Measurements from ENCODE around the gene COL5A1.

The COL5A1 gene

GRCh38 chr9:134834217-134834956 is 192.8 kb downstream of the COL5A1 start:
- H3F3A ChIP-seq (ENCODE audit: insufficient read depth, low read length) = no peaks in the 10 kb centered on the region

GRCh38 chr9:134834957-134835419 is 193.4 kb downstream of the COL5A1 start:
- Histone ChIP-seq H3K9me3 (ENCODE audit: low read length) (no peaks in the 10 kb centered on the region), H3K79me2 (ENCODE audit: insufficient read depth, low read length) (no peaks in the 10 kb centered on the region), H4K20me1 (ENCODE audit: insufficient read depth, low read length) (no peaks in the 10 kb centered on the region), H3K4me3 (ENCODE audit: low read depth, low read length, poor library complexity, severe bottlenecking) (no peak overlapping the region), H3K27me3 (ENCODE audit: insufficient read depth, low read length) (no peaks in the 10 kb centered on the region), H3K36me3 (ENCODE audit: insufficient read depth, low read length) (peaks cover 100% of the 10 kb centered on the region), H3K4me2 (ENCODE audit: low read length) (no peak overlapping the region), H3K4me1 (ENCODE audit: insufficient read depth, low read length, severe bottlenecking) (no peaks in the 10 kb centered on the region), H2AFZ (ENCODE audit: low read length) (no peak overlapping the region), H3K27ac (ENCODE audit: low read depth, low read length, poor library complexity, severe bottlenecking) (no peak overlapping the region), H3F3A (ENCODE audit: insufficient read depth, low read length) (no peaks in the 10 kb centered on the region), H3K9ac (ENCODE audit: low read length) (no peak overlapping the region), H3K9me2 (ENCODE audit: low read depth, low read length) (no peaks in the 10 kb centered on the region)
- TF ChIP-seq CTCF (IDR thresholded peaks at IDR 0.05; ENCODE audit: low read length) (no peak), EZH2 (IDR thresholded peaks at IDR 0.05; ENCODE audit: borderline replicate concordance, low read length) (no peak)

More at GRCh38 chr9:134834217-134834956, 192.8 kb downstream of the COL5A1 start:
- no peaks in the 10 kb centered on the region for H3K9me3 ChIP-seq (ENCODE audit: low read length)
- no peak overlapping the region for H3K9ac ChIP-seq (ENCODE audit: low read length)
- no peak overlapping the region for H3K4me3 ChIP-seq (ENCODE audit: low read depth, low read length, poor library complexity, severe bottlenecking)
- TF ChIP-seq EZH2 (IDR thresholded peaks at IDR 0.05; ENCODE audit: borderline replicate concordance, low read length) (no peak), CTCF (IDR thresholded peaks at IDR 0.05; ENCODE audit: low read length) (no peak)
- no peak overlapping the region for H3K4me2 ChIP-seq (ENCODE audit: low read length)
- H4K20me1 ChIP-seq (ENCODE audit: insufficient read depth, low read length) = no peaks in the 10 kb centered on the region
- no peak overlapping the region for H3K27ac ChIP-seq (ENCODE audit: low read depth, low read length, poor library complexity, severe bottlenecking)
- peaks cover 99% of the 10 kb centered on the region for H3K36me3 ChIP-seq (ENCODE audit: insufficient read depth, low read length)
- no peaks in the 10 kb centered on the region for H3K27me3 ChIP-seq (ENCODE audit: insufficient read depth, low read length)
- H3K79me2 ChIP-seq (ENCODE audit: insufficient read depth, low read length) = no peaks in the 10 kb centered on the region
- H3K9me2 ChIP-seq (ENCODE audit: low read depth, low read length) = no peaks in the 10 kb centered on the region
- no peaks in the 10 kb centered on the region for H3K4me1 ChIP-seq (ENCODE audit: insufficient read depth, low read length, severe bottlenecking)
- no peak overlapping the region for H2AFZ ChIP-seq (ENCODE audit: low read length)

- H3K36me3 ChIP-seq (ENCODE audit: insufficient read depth, low read length) = peaks cover 100% of the 10 kb centered on the region
- no peak overlapping the region for H3K4me3 ChIP-seq (ENCODE audit: low read depth, low read length, poor library complexity, severe bottlenecking)
Measured at GRCh38 chr9:134835448-134835847, 193.8 kb downstream of the COL5A1 start.

More at GRCh38 chr9:134835448-134835847, 193.8 kb downstream of the COL5A1 start:
- no peak overlapping the region for H3K9ac ChIP-seq (ENCODE audit: low read length)
- H3K4me1 ChIP-seq (ENCODE audit: insufficient read depth, low read length, severe bottlenecking) = no peaks in the 10 kb centered on the region
- H3K27me3 ChIP-seq (ENCODE audit: insufficient read depth, low read length) = no peaks in the 10 kb centered on the region
- no peaks in the 10 kb centered on the region for H4K20me1 ChIP-seq (ENCODE audit: insufficient read depth, low read length)
- H3K9me2 ChIP-seq (ENCODE audit: low read depth, low read length) = no peaks in the 10 kb centered on the region
- no peak for TF ChIP-seq CTCF (IDR thresholded peaks at IDR 0.05; ENCODE audit: low read length)
- TF ChIP-seq EZH2 (IDR thresholded peaks at IDR 0.05; ENCODE audit: borderline replicate concordance, low read length) = no peak
- H3K79me2 ChIP-seq (ENCODE audit: insufficient read depth, low read length) = no peaks in the 10 kb centered on the region
- H3K27ac ChIP-seq (ENCODE audit: low read depth, low read length, poor library complexity, severe bottlenecking) = no peak overlapping the region
- no peaks in the 10 kb centered on the region for H3F3A ChIP-seq (ENCODE audit: insufficient read depth, low read length)
- no peak overlapping the region for H3K4me2 ChIP-seq (ENCODE audit: low read length)
- no peaks in the 10 kb centered on the region for H3K9me3 ChIP-seq (ENCODE audit: low read length)
- H2AFZ ChIP-seq (ENCODE audit: low read length) = no peak overlapping the region

All from OCI-LY1 (cell line).